Fibroblast of upper back skin (primary cell): Measurements from ENCODE around the gene CNIH1.
A peak's percentile ranks its signal among the peaks of the same experiment; 100 is the strongest.

ENCODE experiments used
- DNase-seq: peaks from one replicate; pipeline ENCODE4 v3.0.0-alpha.2; 2013

The CNIH1 gene

DNA sequence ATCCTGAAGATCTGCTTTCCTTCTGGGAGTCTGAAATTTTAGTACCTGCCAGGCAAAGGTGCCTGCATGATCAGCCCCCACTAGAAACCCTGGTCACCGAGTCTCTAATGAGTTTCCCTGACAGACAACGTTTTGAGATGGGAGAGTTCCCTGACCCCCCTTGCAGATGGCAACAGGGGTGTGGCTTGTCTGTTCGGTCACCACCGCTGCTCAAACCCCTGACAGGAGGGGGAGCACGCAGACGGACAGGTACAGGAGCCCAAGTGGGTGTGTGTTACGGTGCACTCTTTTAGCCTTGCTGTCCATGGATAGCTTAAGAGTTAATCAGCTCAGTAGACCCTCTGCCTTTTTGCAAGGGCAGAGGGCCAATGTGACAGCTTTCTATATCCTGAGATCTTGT lies 63.7 kb downstream of the CNIH1 start:
- no peak for DNase-seq

DNA sequence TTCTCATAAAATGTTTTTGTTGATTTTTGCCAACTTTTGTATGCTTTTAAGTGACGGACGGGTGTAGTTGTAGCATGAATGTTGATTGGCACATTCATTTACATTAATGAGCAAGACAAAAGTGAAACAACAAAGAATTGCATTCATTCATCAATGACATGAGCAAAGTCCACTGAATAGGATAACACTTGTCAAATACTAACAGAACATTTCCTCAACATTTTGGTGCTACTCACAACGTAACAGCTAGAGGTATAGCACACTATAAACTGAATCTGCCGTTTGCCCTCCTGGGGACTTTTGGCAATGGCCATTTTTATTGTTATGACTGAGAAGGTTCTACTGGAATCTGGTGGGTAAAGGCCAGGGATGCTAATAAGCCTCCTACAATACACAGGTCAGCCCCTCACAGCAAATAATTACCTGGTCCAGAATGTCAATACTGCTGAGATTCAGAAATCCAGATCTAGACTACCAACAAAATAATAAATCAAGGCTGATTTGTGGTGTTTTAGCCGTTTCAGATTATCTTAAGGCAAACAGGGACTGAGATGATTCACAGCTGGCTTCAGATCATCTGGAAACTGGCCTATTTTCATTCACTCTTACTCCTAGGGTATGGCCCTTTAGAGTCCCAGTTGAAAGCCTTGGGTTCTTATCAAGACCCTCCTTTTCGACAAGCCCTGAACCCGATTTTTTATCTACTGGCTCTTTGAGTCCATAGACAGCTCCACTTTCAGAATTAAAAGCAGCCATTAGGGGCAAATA lies 66.9 kb downstream of the CNIH1 start:
- DNase-seq = peak; percentile 41
